Ovary (tissue), 10 donors: ENCODE data around the gene MMAB. TPM values are rescaled to one million over a fixed set of nuclear protein-coding genes. Genes with fewer than 3 reads are reported as not detected.

ENCODE experiments used
- DNase-seq, 5 donors: peaks; one replicate each; pipeline ENCODE4 v3.0.0-alpha.2; 2019 to 2020
- H3K27ac ChIP-seq, 2 donors: fragments of 200-600 bp; one replicate each; pipeline versions ENCODE4 v1.5.1 to v1.8.0; 2019 to 2022
- H3K27me3 ChIP-seq: fragments of 200-600 bp; one replicate; pipeline ENCODE4 v1.8.0; 2022
- H3K36me3 ChIP-seq: fragments of 200-600 bp; sonication (generic); one replicate; pipeline ENCODE4 v1.5.1; 2019
- H3K4me1 ChIP-seq: one replicate; pipeline ENCODE4 v1.8.1; 2013; ENCODE audit warnings: mild to moderate bottlenecking, moderate library complexity; ENCODE audit not compliant: insufficient read depth
- H3K4me3 ChIP-seq: fragments of 200-600 bp; sonication (generic); one replicate; pipeline ENCODE4 v1.5.1; 2017
- H3K9me3 ChIP-seq, 2 donors: fragments of 200-600 bp in 1 of 2; sonication (generic) in 1 of 2; one replicate each; pipeline versions ENCODE4 v1.5.1 to v1.8.1; 2013 to 2019; ENCODE audit warnings: mild to moderate bottlenecking in 1 of 2, moderate library complexity in 1 of 2
- EP300 ChIP-seq: sonication (generic); formaldehyde crosslinking; IDR thresholded peaks from one replicate; pipeline ENCODE4 v1.6.1; 2017; ENCODE audit warnings: antibody characterized with exemption
- POLR2A ChIP-seq: fragments of 450-650 bp; IDR thresholded peaks from one replicate; pipeline ENCODE4 v1.6.1; 2017; ENCODE audit warnings: antibody characterized with exemption, mild to moderate bottlenecking, moderate library complexity
- WGBS, 3 donors: extraction: QIAGEN DNeasy Blood & Tissue Kit in 1 of 3; methylation state at CpG; one replicate each; pipeline versions ENCODE4 v1.1.5 to v1.1.7; 2013 to 2017; 5-methylcytosine and 5-hydroxymethylcytosine counted together
- intact Hi-C, 4 donors: fragments of 100-400 bp; cut with DNase I; formaldehyde crosslinking; loops; one replicate each; pipeline versions ENCODE4 v1.11.0 to v1.15.1; 2022 to 2023
- long read RNA-seq, 3 donors: library from polyadenylated mRNA in 2 of 3; unstranded in 2 of 3; transcript quantifications; one replicate each; pipeline ENCODE4 v2.0.0 and lab custom pipeline, GENCODE V29; 2021 to 2026
- polyA plus RNA-seq, 2 donors: library from polyadenylated mRNA; stranded (reverse); fragments of 200-250 nt in 1 of 2; fragments of 350-450 nt in 1 of 2; fragmentation: Illumina TruSeq in 1 of 2; extraction: RNeasy Lipid Tissue Mini Kit (QIAGEN cat#74804) in 1 of 2; gene quantifications; one replicate each; pipeline ENCODE4 v1.2.3, GENCODE V29; 2013 to 2014
- total RNA-seq, 7 donors: library from RNA; depleted of rRNA in 2 of 7; stranded (reverse); fragments of >200 nt in 2 of 7; fragmentation: NEBNext Ultra II Directional in 3 of 7; extraction: Animal tissue kit (Norgen Biotek cat#: 25700) in 3 of 7; gene quantifications; one replicate each; pipeline versions ENCODE4 v1.1.0 to v1.2.4, GENCODE V29; 2016 to 2023
- TF ChIP-seq, protein P1 (sequence below), 3 donors: fragments of 450-650 bp in 2 of 3; fragments of 200-600 bp in 1 of 3; IDR thresholded peaks; one replicate each; pipeline versions ENCODE4 v1.5.1 to v1.8.0; 2016 to 2022; ENCODE audit warnings: antibody characterized with exemption in 3 of 3, mild to moderate bottlenecking in 1 of 3
- donor health status: DM: no; HTN: no; CAD: no; lungs with moderate emphysema.
- donor health status: DM: no; HTN: no; CAD: no.
- donor health status: Bipolar disorder and iron deficiency.
- donor health status: DM: yes; HTN: yes; CAD: no.
- donor health status: DM: no; HTN: no; CAD: no.
- donor health status: DM: yes; HTN: yes; CAD: no.

MMAB gene
- total RNA-seq (10 to 100 TPM; 20.2 to 94.9 (median 41.0) TPM), polyA plus RNA-seq (10 to 100 TPM; 21.5 to 33.2 TPM)
- long read RNA-seq, donor 1, full-length matches to known transcripts = 47 of 77 reads
- long read RNA-seq, donor 1, partial matches to known transcripts = 11 of 77 reads
- long read RNA-seq, donor 1, other reads (novel, unspliced or antisense) = 19 of 77 reads
- long read RNA-seq, donor 2, full-length matches to known transcripts = 18 of 50 reads
- long read RNA-seq, donor 2, partial matches to known transcripts = 15 of 50 reads
- long read RNA-seq, donor 2, other reads (novel, unspliced or antisense) = 17 of 50 reads
- long read RNA-seq, donor 3, full-length matches to known transcripts = 20 of 30 reads
- long read RNA-seq, donor 3, partial matches to known transcripts = 2 of 30 reads
- long read RNA-seq, donor 3, other reads (novel, unspliced or antisense) = 8 of 30 reads

DNA sequence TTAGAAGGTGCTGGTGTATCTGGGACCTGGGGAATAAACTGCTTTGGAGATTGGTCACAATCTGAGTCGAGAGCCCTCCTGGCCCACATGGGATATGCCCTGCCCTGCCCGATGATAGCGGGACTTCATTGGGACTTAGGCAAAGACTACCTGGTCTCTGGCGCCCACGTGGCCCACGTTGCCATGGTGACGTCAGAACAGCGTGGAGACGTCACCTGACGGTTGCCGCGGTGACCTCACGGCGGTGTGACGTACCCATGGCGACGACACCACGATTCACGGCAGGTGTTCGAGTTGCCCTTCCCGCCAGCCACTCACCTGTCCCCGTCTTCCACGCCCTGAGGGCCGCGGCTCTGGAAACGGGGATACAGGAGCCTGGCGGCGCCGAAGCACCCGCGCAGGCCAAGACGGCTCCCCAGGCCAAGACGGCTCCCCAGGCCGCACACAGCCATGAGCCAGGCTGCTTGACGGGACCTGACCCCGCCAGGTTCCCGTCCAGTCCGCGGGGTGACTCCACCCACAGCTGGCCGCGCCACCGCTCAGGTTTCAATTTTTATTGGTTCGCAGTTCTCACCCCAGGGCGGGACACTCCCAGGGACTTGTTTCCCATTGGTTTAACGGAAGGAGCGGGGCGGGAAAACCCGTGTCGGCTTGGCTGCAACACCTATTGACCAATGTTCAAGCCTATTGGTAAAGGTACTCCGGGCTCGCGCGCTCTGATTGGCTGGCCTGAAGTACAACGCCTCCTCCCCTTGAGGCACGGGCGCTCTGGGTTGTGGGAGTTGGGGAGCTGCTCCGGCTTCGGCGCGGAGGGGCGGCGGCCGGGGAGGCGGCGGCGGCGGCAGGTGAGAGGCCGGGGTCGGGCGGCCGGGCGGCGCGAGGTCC, at the start of gene MMAB, which contains the start of gene MVK:
Gene MMAB, minus strand, starts transcription at position 476 of the 885 bp plus-strand sequence. Its CDS starts 24 bp downstream, at position 452.
Gene MVK, plus strand, starts transcription at position 766 of the 885 bp plus-strand sequence. CDS start 1,029 bp downstream, outside the sequence.
- Histone ChIP-seq H3K9me3 (no peaks in the 10 kb centered on the region), H3K4me3 (peak within 1 kb of the TSS; percentile 77), H3K27me3 (no peaks in the 10 kb centered on the region), H3K4me1 (peaks cover 3% of the 10 kb centered on the region), H3K27ac (peak within 1 kb of the TSS; percentile 55 to 82), H3K36me3 (no peaks in the 10 kb centered on the region)
- peak; percentile 98 to 99 (median 99) for DNase-seq
- 0% methylated on average over 56 to 74 of the region's 74 CpGs for WGBS, 3 donors
- intact Hi-C loops = no loop called here
- TF ChIP-seq EP300 = peak; percentile 30
- TF ChIP-seq, protein P1, sequence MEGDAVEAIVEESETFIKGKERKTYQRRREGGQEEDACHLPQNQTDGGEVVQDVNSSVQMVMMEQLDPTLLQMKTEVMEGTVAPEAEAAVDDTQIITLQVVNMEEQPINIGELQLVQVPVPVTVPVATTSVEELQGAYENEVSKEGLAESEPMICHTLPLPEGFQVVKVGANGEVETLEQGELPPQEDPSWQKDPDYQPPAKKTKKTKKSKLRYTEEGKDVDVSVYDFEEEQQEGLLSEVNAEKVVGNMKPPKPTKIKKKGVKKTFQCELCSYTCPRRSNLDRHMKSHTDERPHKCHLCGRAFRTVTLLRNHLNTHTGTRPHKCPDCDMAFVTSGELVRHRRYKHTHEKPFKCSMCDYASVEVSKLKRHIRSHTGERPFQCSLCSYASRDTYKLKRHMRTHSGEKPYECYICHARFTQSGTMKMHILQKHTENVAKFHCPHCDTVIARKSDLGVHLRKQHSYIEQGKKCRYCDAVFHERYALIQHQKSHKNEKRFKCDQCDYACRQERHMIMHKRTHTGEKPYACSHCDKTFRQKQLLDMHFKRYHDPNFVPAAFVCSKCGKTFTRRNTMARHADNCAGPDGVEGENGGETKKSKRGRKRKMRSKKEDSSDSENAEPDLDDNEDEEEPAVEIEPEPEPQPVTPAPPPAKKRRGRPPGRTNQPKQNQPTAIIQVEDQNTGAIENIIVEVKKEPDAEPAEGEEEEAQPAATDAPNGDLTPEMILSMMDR (IDR thresholded peaks at IDR 0.05) = no peak
- TF ChIP-seq POLR2A = peak; percentile 88

DNA sequence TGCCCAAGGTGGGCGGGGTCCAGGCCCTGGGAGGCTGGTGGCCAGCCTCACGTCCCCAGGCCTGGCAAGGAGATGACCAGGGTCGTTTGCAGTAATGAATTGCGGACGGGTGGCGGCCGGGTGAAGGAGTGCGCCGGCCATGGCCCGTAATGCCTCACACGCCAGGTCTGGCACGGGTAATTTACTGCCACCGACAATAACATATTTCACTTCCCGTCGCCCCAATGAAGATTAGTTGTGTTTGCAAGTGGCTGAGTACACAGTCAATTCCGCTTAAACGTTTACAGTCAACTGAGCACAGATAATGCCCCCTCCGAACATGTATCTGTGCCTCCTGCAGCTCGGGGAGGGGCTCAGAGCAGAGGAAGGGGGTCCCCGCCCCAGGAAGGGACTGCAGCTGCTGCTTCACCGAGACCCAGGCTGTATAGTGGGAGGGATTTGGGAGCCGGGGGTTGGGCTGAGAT, 48.6 kb upstream of the MMAB start:
- H3K27ac ChIP-seq = no peak overlapping the region
- H3K9me3 ChIP-seq = no peaks in the 10 kb centered on the region
- H3K27me3 ChIP-seq = no peaks in the 10 kb centered on the region
- 21 to 26% (median 22%) methylated on average over 14 to 22 of the region's 22 CpGs for WGBS, 3 donors
- no peaks in the 10 kb centered on the region for H3K36me3 ChIP-seq
- H3K4me1 ChIP-seq = peaks cover 1% of the 10 kb centered on the region
- intact Hi-C loops = no loop called here
- no peak overlapping the region for H3K4me3 ChIP-seq
- no peak for TF ChIP-seq EP300
- no peak for TF ChIP-seq POLR2A
- TF ChIP-seq, protein P1 (IDR thresholded peaks at IDR 0.05) = no peak
- no peak for DNase-seq

DNA sequence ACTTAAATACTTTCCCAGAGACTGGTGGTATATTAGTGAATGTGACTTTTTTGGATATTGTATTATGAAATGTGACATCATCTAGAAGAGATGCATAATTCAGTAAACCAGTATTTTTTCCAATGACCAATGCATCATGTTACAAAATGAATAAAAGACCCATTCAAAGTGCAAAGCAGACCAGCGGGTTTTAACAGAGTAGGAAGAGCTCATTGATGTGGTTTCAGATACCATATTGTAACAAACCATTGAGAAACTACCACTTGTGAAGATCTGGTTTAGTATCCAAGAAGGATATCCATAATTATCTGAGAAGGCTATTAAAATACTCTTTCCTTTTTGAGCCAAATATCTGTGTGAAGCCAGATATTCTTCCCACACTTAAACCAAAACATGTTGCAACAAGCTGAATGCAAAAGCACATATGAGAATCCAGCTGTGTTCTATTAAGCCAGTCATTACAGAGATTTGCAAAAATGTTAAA, 47.9 kb upstream of the MMAB start:
- DNase-seq = no peak
- H3K27ac ChIP-seq = no peak overlapping the region
- H3K4me1 ChIP-seq = peaks cover 1% of the 10 kb centered on the region
- H3K9me3 ChIP-seq = no peaks in the 10 kb centered on the region
- WGBS, 3 donors = 2 to 17% (median 10%) methylated on average over 1 of the region's 1 CpG
- no peak overlapping the region for H3K4me3 ChIP-seq
- intact Hi-C loops = no loop called here
- H3K36me3 ChIP-seq = no peaks in the 10 kb centered on the region
- no peaks in the 10 kb centered on the region for H3K27me3 ChIP-seq
- TF ChIP-seq, protein P1 (IDR thresholded peaks at IDR 0.05) = no peak
- TF ChIP-seq POLR2A (no peak), EP300 (no peak)

DNA sequence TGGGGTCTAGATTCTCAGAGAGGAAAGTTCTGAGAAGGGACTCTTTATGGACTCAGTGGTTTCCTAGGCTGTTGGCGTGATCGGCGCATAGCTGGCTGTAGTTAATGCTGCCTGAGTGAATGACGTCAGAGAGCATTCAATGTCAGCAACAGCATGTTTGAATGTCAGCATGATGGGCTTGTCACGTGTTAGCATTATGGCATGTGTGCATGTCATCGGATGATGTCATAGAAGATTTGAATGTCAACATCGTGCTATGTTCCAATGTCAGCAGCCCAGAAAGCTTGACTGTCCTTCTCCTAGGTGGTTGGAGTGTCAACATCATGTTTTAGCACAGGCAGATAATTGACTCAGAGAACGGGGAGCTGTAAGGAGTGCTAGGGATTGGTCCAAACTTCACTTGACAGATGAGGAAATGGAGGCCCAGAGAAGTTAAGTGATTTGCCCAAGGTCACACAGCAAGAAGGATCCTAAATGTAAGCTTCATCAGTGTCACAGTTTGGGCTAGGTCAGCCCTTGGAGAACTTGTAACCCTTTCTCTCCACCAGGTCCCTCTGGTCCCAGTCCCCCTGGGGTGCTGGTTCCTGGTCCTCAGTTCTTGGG, 45.8 kb upstream of the MMAB start:
- Histone ChIP-seq H3K27me3 (no peaks in the 10 kb centered on the region), H3K4me1 (peaks cover 1% of the 10 kb centered on the region), H3K4me3 (no peak overlapping the region), H3K36me3 (no peaks in the 10 kb centered on the region), H3K9me3 (no peaks in the 10 kb centered on the region), H3K27ac (no peak overlapping the region)
- 91 to 94% (median 92%) methylated on average over 8 of the region's 8 CpGs for WGBS, 3 donors
- no peak for DNase-seq
- intact Hi-C loops = loop anchor here in 1 of 4 donors (5.0 kb wide), 1 partner anchor 68 kb away; no protein-coding TSS in a partner anchor
- TF ChIP-seq, protein P1 (IDR thresholded peaks at IDR 0.05) = no peak
- TF ChIP-seq EP300 = no peak
- TF ChIP-seq POLR2A = no peak
